CD14-positive monocyte (primary cell): ENCODE measurements around the gene HCK. TPM values are rescaled to one million over a fixed set of nuclear protein-coding genes. Genes with fewer than 3 reads are reported as not detected.

Experiments used
- DNase-seq, 3 donors: peaks; one replicate each; pipeline ENCODE4 v3.0.0-alpha.2; 2011 to 2022
- H2AFZ ChIP-seq: 2 replicates; pipeline ENCODE4 v1.6.0; 2012; ENCODE audit warnings: mild to moderate bottlenecking, low read depth, low read length, inconsistent platforms; ENCODE audit not compliant: insufficient read depth, poor library complexity, severe bottlenecking
- H3K27ac ChIP-seq, 2 donors: 1 replicate in 1 of 2; 2 replicates in 1 of 2; pipeline ENCODE4 v1.5.1; 2012 to 2013; ENCODE audit warnings: low read length in 2 of 2, control low read depth in 1 of 2, inconsistent platforms in 1 of 2, low read depth in 1 of 2, mild to moderate bottlenecking in 1 of 2
- H3K27me3 ChIP-seq, 2 donors: one replicate each; pipeline versions ENCODE4 v1.6.0 to v1.6.1; 2011 to 2013; ENCODE audit warnings: low read length in 2 of 2; ENCODE audit not compliant: control insufficient read depth in 2 of 2, insufficient read depth in 2 of 2
- H3K36me3 ChIP-seq, 2 donors: replicated peaks in 1 of 2; 1 replicate in 1 of 2; 2 replicates in 1 of 2; pipeline versions ENCODE4 v1.5.1 to v1.6.1; 2012 to 2013; ENCODE audit warnings: low read length in 2 of 2, control low read depth in 1 of 2, inconsistent platforms in 1 of 2, mild to moderate bottlenecking in 1 of 2; ENCODE audit not compliant: insufficient read depth in 2 of 2, control insufficient read depth in 1 of 2
- H3K4me1 ChIP-seq, 2 donors: 1 replicate in 1 of 2; 2 replicates in 1 of 2; pipeline versions ENCODE4 v1.5.1 to v1.6.1; 2012 to 2013; ENCODE audit warnings: low read length in 2 of 2, control low read depth in 1 of 2, inconsistent platforms in 1 of 2, mild to moderate bottlenecking in 1 of 2, moderate library complexity in 1 of 2; ENCODE audit not compliant: insufficient read depth in 2 of 2, control insufficient read depth in 1 of 2
- H3K4me2 ChIP-seq: replicated peaks from 2 replicates; pipeline ENCODE3; 2012; ENCODE audit warnings: low read length, moderate library complexity, mild to moderate bottlenecking; ENCODE audit not compliant: poor library complexity, severe bottlenecking; ENCODE audit errors: extremely low read depth
- H3K4me3 ChIP-seq, 3 experiments: fragments of 200-600 bp in 1 of 3; sonication (generic) in 1 of 3; replicated peaks in 1 of 3; 1 replicate in 2 of 3; 2 replicates in 1 of 3; pipeline ENCODE4 v1.5.1; 2011 to 2013; ENCODE audit warnings: low read length in 3 of 3, mild to moderate bottlenecking in 3 of 3, control low read depth in 2 of 3, low read depth in 2 of 3, inconsistent platforms in 1 of 3, moderate library complexity in 1 of 3
- H3K79me2 ChIP-seq: 2 replicates; pipeline ENCODE4 v1.6.0; 2012; ENCODE audit warnings: mild to moderate bottlenecking, control low read depth, inconsistent platforms, low read length, moderate library complexity; ENCODE audit not compliant: insufficient read depth
- H3K9ac ChIP-seq: 2 replicates; pipeline ENCODE4 v1.6.0; 2017; ENCODE audit warnings: low read length, mild to moderate bottlenecking; ENCODE audit not compliant: insufficient read depth, poor library complexity, severe bottlenecking
- H3K9me3 ChIP-seq, 2 donors: replicated peaks in 1 of 2; 1 replicate in 1 of 2; 2 replicates in 1 of 2; pipeline versions ENCODE4 v1.5.1 to v1.6.1; 2012 to 2013; ENCODE audit warnings: low read length in 2 of 2, control low read depth in 1 of 2; ENCODE audit not compliant: control insufficient read depth in 1 of 2, insufficient read depth in 1 of 2
- H4K20me1 ChIP-seq: 2 replicates; pipeline ENCODE4 v1.6.0; 2012; ENCODE audit warnings: mild to moderate bottlenecking, low read length, control low read depth, moderate library complexity; ENCODE audit not compliant: insufficient read depth
- H3K27ac Mint-ChIP-seq, 7 donors: one replicate each; pipeline ENCODE4 v1.8.0; 2020; ENCODE audit warnings: mild to moderate bottlenecking in 7 of 7, mixed read lengths in 7 of 7, moderate library complexity in 6 of 7, inconsistent platforms in 2 of 7
- H3K27me3 Mint-ChIP-seq, 3 donors: one replicate each; pipeline ENCODE4 v1.8.0; 2021 to 2022; ENCODE audit warnings: low read depth in 3 of 3, mild to moderate bottlenecking in 3 of 3, mixed read lengths in 3 of 3, moderate library complexity in 3 of 3, inconsistent platforms in 1 of 3
- H3K36me3 Mint-ChIP-seq, 2 donors: one replicate each; pipeline ENCODE4 v1.8.0; 2020; ENCODE audit warnings: mixed read lengths in 2 of 2, inconsistent platforms in 1 of 2, mild to moderate bottlenecking in 1 of 2
- H3K4me1 Mint-ChIP-seq: one replicate; pipeline ENCODE4 v1.8.0; 2020; ENCODE audit warnings: mild to moderate bottlenecking, mixed read lengths
- H3K4me3 Mint-ChIP-seq, 2 donors: one replicate each; pipeline ENCODE4 v1.8.0; 2020; ENCODE audit warnings: mild to moderate bottlenecking in 2 of 2, mixed read lengths in 2 of 2, moderate library complexity in 1 of 2
- H3K9me3 Mint-ChIP-seq, 7 donors: one replicate each; pipeline ENCODE4 v1.8.0; 2020 to 2022; ENCODE audit warnings: mixed read lengths in 7 of 7, mild to moderate bottlenecking in 6 of 7, moderate library complexity in 6 of 7, inconsistent platforms in 2 of 7
- CTCF ChIP-seq: fragments of 200-600 bp; IDR thresholded peaks from one replicate; pipeline ENCODE4 v1.8.0; 2022; ENCODE audit warnings: antibody characterized with exemption, mild to moderate bottlenecking
- WGBS: methylation state at CpG from one replicate; pipeline ENCODE4 v1.1.5; 2013; ENCODE audit warnings: missing lambda C conversion rate; ENCODE audit not compliant: insufficient coverage; 5-methylcytosine and 5-hydroxymethylcytosine counted together
- intact Hi-C, 2 donors: fragments of 100-400 bp; cut with micrococcal nuclease; formaldehyde crosslinking; loops; one replicate each; pipeline versions ENCODE4 v1.15.0 to v1.15.1; 2023
- polyA plus RNA-seq, 3 donors: library from polyadenylated mRNA; depleted of rRNA in 1 of 3; unstranded in 2 of 3; stranded (reverse) in 1 of 3; fragments of 300-500 nt in 2 of 3; fragments of >200 nt in 1 of 3; fragmentation: Illumina TruSeq in 2 of 3; gene quantifications; 1 replicate in 2 of 3; 2 replicates in 1 of 3; pipeline ENCODE4 v1.2.3, GENCODE V29; 2012 to 2021

Gene HCK
- polyA plus RNA-seq, 3 donors = 430 to 688 (median 526) TPM

- peak overlapping the region; percentile 91 to 99 for H3K27ac ChIP-seq
- peak; percentile 96 to 99 (median 99) for DNase-seq
These were observed 60.8 kb downstream of the HCK start for GRCh38 chr20:32112841-32113240.

More at GRCh38 chr20:32112841-32113240, 60.8 kb downstream of the HCK start:
- Mint-ChIP-seq H3K27me3 (peaks cover 0 to 2% (median 0%) of the 10 kb centered on the region in 3 donors), H3K27ac (peak overlapping the region; percentile 99 to 100 (median 100)), H3K4me1 (peaks cover 73% of the 10 kb centered on the region), H3K9me3 (no peaks in the 10 kb centered on the region), H3K36me3 (peaks cover 18 to 28% of the 10 kb centered on the region in 2 donors), H3K4me3 (peak overlapping the region; percentile 57 to 72)
- no peaks in the 10 kb centered on the region for H4K20me1 ChIP-seq
- H3K4me2 ChIP-seq = peak overlapping the region; percentile 92
- H3K9me3 ChIP-seq = no peaks in the 10 kb centered on the region
- intact Hi-C loops = loop anchor here (2.0 to 10.0 kb wide), 6 partner anchors 42 to 508 kb away; partner anchors contain the start of genes PLAGL2 (in 2 of the 2), POFUT1 (in 2 of the 2), ASXL1 (in 1 of the 2) and ID1 (in 1 of the 2)
- peaks cover 64% of the 10 kb centered on the region for H3K79me2 ChIP-seq
- 0% methylated on average over 1 of the region's 5 CpGs for WGBS
- peaks cover 75 to 80% of the 10 kb centered on the region in 2 donors for H3K4me1 ChIP-seq
- H2AFZ ChIP-seq = no peak overlapping the region
- H3K36me3 ChIP-seq = peaks cover 5 to 11% of the 10 kb centered on the region in 2 donors
- TF ChIP-seq CTCF = no peak
- H3K27me3 ChIP-seq = no peaks in the 10 kb centered on the region
- H3K4me3 ChIP-seq = peak overlapping the region; percentile 13 to 98 (median 32)
- peak overlapping the region; percentile 82 for H3K9ac ChIP-seq
